Measurements from ENCODE around the gene FREM1. TPM values are rescaled to one million over a fixed set of nuclear protein-coding genes. Genes with fewer than 3 reads are reported as not detected.

The FREM1 gene
- total RNA-seq, 4 donors from 2014 or later, result 0.68 to 3.4 (median 1.7) TPM

GRCh38 chr9:14899042-14899814, 11.0 kb downstream of the FREM1 start:
- Histone ChIP-seq H3K9me3 (no peaks in the 10 kb centered on the region), H3K4me3 (replicated peaks in 1 of 3) (no peak overlapping the region), H3K4me1 (no peaks in the 10 kb centered on the region), H3K27me3 (no peaks in the 10 kb centered on the region), H3K27ac (no peak overlapping the region), H3K36me3 (no peaks in the 10 kb centered on the region)
- intact Hi-C loops (cut with DNase I), result no loop called here
- no peak for TF ChIP-seq POLR2A (IDR thresholded peaks at IDR 0.05)
- TF ChIP-seq, protein P1, sequence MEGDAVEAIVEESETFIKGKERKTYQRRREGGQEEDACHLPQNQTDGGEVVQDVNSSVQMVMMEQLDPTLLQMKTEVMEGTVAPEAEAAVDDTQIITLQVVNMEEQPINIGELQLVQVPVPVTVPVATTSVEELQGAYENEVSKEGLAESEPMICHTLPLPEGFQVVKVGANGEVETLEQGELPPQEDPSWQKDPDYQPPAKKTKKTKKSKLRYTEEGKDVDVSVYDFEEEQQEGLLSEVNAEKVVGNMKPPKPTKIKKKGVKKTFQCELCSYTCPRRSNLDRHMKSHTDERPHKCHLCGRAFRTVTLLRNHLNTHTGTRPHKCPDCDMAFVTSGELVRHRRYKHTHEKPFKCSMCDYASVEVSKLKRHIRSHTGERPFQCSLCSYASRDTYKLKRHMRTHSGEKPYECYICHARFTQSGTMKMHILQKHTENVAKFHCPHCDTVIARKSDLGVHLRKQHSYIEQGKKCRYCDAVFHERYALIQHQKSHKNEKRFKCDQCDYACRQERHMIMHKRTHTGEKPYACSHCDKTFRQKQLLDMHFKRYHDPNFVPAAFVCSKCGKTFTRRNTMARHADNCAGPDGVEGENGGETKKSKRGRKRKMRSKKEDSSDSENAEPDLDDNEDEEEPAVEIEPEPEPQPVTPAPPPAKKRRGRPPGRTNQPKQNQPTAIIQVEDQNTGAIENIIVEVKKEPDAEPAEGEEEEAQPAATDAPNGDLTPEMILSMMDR (IDR thresholded peaks at IDR 0.05), result no peak
- WGBS, 2 donors, result 74 to 77% methylated on average over 6 of the region's 6 CpGs
- DNase-seq, result no peak

GRCh38 chr9:14895806-14896205, 14.4 kb downstream of the FREM1 start:
- intact Hi-C loops (cut with DNase I), result no loop called here
- Histone ChIP-seq H3K9me3 (no peaks in the 10 kb centered on the region), H3K4me1 (no peaks in the 10 kb centered on the region), H3K36me3 (no peaks in the 10 kb centered on the region), H3K27ac (no peak overlapping the region), H3K4me3 (replicated peaks in 1 of 3) (no peak overlapping the region), H3K27me3 (no peaks in the 10 kb centered on the region)
- no peak for DNase-seq
- no peak for TF ChIP-seq POLR2A (IDR thresholded peaks at IDR 0.05)
- TF ChIP-seq, protein P1 (IDR thresholded peaks at IDR 0.05), result no peak
- WGBS, 2 donors, result 71 to 83% methylated on average over 1 of the region's 1 CpG

- no peaks in the 10 kb centered on the region for H3K27me3 ChIP-seq
- 96 to 100% methylated on average over 1 of the region's 1 CpG for WGBS, 2 donors
- H3K36me3 ChIP-seq, result no peaks in the 10 kb centered on the region
- no peaks in the 10 kb centered on the region for H3K4me1 ChIP-seq
- H3K9me3 ChIP-seq, result no peaks in the 10 kb centered on the region
- intact Hi-C loops (cut with DNase I), result no loop called here
- no peak overlapping the region for H3K27ac ChIP-seq
- TF ChIP-seq POLR2A (IDR thresholded peaks at IDR 0.05), result no peak
- TF ChIP-seq, protein P1 (IDR thresholded peaks at IDR 0.05), result no peak
- no peak overlapping the region for H3K4me3 ChIP-seq (replicated peaks in 1 of 3)
- no peak for DNase-seq
Measured at GRCh38 chr9:14893280-14893679, 16.9 kb downstream of the FREM1 start.

GRCh38 chr9:14891332-14891731, 18.9 kb downstream of the FREM1 start:
- Histone ChIP-seq H3K36me3 (no peaks in the 10 kb centered on the region), H3K4me3 (replicated peaks in 1 of 3) (no peak overlapping the region), H3K9me3 (no peaks in the 10 kb centered on the region), H3K27me3 (no peaks in the 10 kb centered on the region), H3K4me1 (no peaks in the 10 kb centered on the region), H3K27ac (no peak overlapping the region)
- intact Hi-C loops (cut with DNase I), result no loop called here
- TF ChIP-seq, protein P1 (IDR thresholded peaks at IDR 0.05), result no peak
- TF ChIP-seq POLR2A (IDR thresholded peaks at IDR 0.05), result no peak
- WGBS, 2 donors, result 57 to 94% methylated on average over 1 of the region's 1 CpG
- no peak for DNase-seq

DNA sequence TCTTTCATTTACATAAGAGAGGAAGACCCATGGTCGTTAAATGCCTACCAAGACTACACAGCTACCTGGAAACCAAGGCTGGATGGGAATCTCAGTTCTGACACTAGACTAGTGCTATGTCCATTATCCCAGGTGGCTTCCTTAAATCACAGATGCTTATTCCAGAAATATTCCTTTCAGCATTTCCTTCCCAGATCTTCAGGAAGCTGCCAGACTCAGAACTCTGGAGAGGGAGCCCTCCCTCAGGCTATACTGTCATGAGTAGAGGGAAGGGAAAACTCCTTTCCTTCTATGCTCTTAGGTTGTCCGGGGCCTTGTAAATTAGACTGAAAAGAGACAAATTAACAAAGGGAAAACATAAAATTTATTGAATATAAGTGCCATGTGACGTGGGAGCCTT, 20.8 kb downstream of the FREM1 start:
- Histone ChIP-seq H3K27ac (no peak overlapping the region), H3K4me3 (replicated peaks in 1 of 3) (no peak overlapping the region), H3K4me1 (no peaks in the 10 kb centered on the region), H3K36me3 (no peaks in the 10 kb centered on the region), H3K27me3 (no peaks in the 10 kb centered on the region), H3K9me3 (no peaks in the 10 kb centered on the region)
- 75 to 81% methylated on average over 3 of the region's 3 CpGs for WGBS, 2 donors
- TF ChIP-seq, protein P1 (IDR thresholded peaks at IDR 0.05), result no peak
- TF ChIP-seq POLR2A (IDR thresholded peaks at IDR 0.05), result no peak
- intact Hi-C loops (cut with DNase I), result no loop called here
- no peak for DNase-seq

Measured in thyroid gland (tissue), 4 donors.